ENCODE results near the gene CEP112.

- no peak for TF ChIP-seq EZH2 (IDR thresholded peaks at IDR 0.05)
- TF ChIP-seq POLR2AphosphoS5 (IDR thresholded peaks at IDR 0.05; ENCODE audit: borderline replicate concordance, low read depth, low read length): no peak
Measured at GRCh38 chr17:65799869-65800268, 392.1 kb downstream of the CEP112 start.

All from SK-N-MC (cell line).